Activated T-helper 1 cell treated with Interleukin-2 at 50 U/mL for 16 hours (primary cell): ENCODE measurements around the gene EVC2.

Experiments
- DNase-seq: peaks from one replicate; pipeline ENCODE4 v3.0.0-alpha.2; 2020; ENCODE audit warnings: low read depth

EVC2 gene

GRCh38 chr4:5683566-5683965 is 24.8 kb downstream of the EVC2 start:
- no peak for DNase-seq

GRCh38 chr4:5678977-5679376 is 29.4 kb downstream of the EVC2 start:
- no peak for DNase-seq

- DNase-seq: no peak
Measured at GRCh38 chr4:5676763-5677162, 31.6 kb downstream of the EVC2 start.

- no peak for DNase-seq
Measured at GRCh38 chr4:5666741-5667140, 41.6 kb downstream of the EVC2 start.

GRCh38 chr4:5664778-5665177 is 43.6 kb downstream of the EVC2 start:
- DNase-seq: no peak

- no peak for DNase-seq
Measured at GRCh38 chr4:5662555-5662954, 45.8 kb downstream of the EVC2 start.

GRCh38 chr4:5661237-5661636 is 47.1 kb downstream of the EVC2 start:
- no peak for DNase-seq

- no peak for DNase-seq
Measured at GRCh38 chr4:5660185-5660584, 48.2 kb downstream of the EVC2 start.

- DNase-seq: no peak
Measured at GRCh38 chr4:5658974-5659373, 49.4 kb downstream of the EVC2 start.

- DNase-seq: no peak
Measured at GRCh38 chr4:5656415-5656814, 51.9 kb downstream of the EVC2 start.

GRCh38 chr4:5654791-5655190 is 53.6 kb downstream of the EVC2 start:
- DNase-seq: no peak

- DNase-seq: no peak
Measured at GRCh38 chr4:5651089-5651488, 57.3 kb downstream of the EVC2 start.

GRCh38 chr4:5650040-5650439 is 58.3 kb downstream of the EVC2 start:
- no peak for DNase-seq

GRCh38 chr4:5647351-5647750 is 61.0 kb downstream of the EVC2 start:
- no peak for DNase-seq

GRCh38 chr4:5640096-5640495 is 68.3 kb downstream of the EVC2 start:
- no peak for DNase-seq

- no peak for DNase-seq
Measured at GRCh38 chr4:5639556-5639955, 68.8 kb downstream of the EVC2 start.

GRCh38 chr4:5638976-5639375 is 69.4 kb downstream of the EVC2 start:
- no peak for DNase-seq

- DNase-seq: no peak
Measured at GRCh38 chr4:5638316-5638715, 70.0 kb downstream of the EVC2 start.

GRCh38 chr4:5636766-5637670 is 71.3 kb downstream of the EVC2 start:
- DNase-seq: no peak

GRCh38 chr4:5635826-5636195 is 72.5 kb downstream of the EVC2 start:
- DNase-seq: no peak

GRCh38 chr4:5632571-5632970 is 75.8 kb downstream of the EVC2 start:
- no peak for DNase-seq

- DNase-seq: no peak
Measured at GRCh38 chr4:5632066-5632440, 76.3 kb downstream of the EVC2 start.

- no peak for DNase-seq
Measured at GRCh38 chr4:5631352-5632065, 76.8 kb downstream of the EVC2 start.

GRCh38 chr4:5630762-5631161 is 77.6 kb downstream of the EVC2 start:
- DNase-seq: no peak
